GM19395 (cell line): ENCODE data around the gene SMIM32.

ENCODE experiments used
- ATAC-seq: cut with Tn5 transposase; IDR thresholded peaks from one replicate; pipeline ENCODE4 v1.9.1; 2021; ENCODE audit warnings: mild to moderate bottlenecking, moderate library complexity; ENCODE audit not compliant: unreplicated experiment

The SMIM32 gene

GRCh38 chr5:136192526-136193321, at the start of gene SMIM32:
Gene SMIM32 (minus strand): TSS chr5:136193162. CDS start chr5:136192524, 638 bp downstream.
- ATAC-seq: no peak

DNA sequence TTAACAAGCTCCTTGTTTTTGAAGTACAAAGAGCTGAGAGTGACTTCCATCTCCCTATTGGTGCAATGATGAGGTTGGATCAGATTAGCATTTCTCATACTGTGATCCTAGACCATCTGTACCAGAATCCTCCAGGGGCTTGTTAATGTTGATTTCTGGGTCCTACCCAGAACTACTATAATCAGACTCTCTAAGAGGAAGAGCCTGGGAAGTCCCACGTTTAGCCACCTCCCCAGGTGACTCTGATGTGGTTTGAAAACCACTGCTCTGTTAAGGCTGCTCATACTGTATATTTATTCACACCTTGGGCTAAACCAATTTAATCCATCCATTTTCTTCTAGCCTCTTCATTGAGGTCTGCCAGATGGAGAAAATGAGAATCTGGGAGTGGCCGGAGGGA, 49.6 kb upstream of the SMIM32 start:
- peak; percentile 65 for ATAC-seq

DNA sequence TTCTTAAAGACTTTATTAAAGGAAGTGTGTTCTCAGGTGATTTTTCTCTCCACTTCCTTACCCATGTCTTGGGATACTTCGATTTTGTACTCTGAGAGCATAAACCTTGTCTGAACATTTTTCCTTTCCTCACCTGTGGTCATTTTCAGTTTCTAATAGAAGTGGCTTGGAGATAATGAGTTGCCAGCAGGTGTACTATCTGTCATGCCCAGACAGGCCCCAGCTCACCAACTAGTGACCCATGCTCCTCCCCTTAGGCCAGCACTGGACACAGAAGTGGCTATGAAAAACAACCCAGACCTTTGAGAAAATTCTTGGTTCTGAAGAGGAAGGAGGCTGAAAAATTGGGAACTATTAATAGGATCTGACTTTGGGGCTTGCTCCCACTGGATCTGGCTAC, 49.2 kb upstream of the SMIM32 start:
- peak; percentile 46 for ATAC-seq

DNA sequence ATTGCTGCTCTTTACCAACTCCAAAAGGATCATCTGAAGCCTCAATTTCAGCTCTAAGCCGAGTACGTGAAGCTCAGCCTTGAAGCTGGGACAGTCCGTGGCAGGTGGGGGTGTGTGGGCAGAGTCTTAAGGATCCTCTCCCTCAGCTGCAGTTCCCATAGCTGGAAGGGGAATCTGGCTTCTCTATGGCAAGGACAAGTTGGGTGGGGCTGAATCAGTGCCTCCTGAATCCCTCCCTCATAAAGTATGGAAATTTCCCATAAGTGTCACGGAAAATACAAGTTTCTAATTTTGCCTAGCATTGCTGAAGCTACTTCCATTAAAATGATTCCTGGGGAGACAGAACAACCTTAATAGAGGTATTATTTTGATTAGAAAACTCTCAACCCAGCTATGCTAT, 47.9 kb upstream of the SMIM32 start:
- ATAC-seq: no peak

DNA sequence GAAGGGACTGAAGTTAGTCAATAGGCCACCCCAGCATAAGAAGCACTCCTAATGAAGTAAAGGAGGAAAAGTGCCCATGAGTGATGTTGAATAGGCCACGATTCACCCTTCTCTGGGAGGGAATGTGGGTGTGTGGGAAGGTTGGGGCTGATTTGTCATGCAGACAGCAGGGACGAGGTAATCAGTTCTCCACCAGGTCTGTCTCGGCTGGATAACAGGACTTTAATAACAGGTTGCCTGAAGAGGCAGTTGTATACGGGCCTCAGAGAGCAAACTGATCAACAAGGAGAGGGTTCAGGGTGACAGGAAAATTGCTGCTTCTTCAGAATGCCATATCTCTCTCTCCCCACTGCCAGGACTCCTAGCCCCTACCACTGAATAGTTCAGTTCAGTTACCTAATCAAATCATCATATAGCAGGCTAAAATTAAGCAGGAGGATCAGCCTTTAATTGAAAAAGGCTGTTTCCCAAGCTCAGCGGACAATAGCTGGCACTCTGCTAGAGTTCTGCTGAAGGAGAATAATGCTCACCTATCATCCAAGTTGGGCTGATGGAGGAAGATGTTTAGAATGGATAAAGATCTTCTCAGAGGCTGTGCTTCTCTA, 43.6 kb upstream of the SMIM32 start:
- no peak for ATAC-seq

DNA sequence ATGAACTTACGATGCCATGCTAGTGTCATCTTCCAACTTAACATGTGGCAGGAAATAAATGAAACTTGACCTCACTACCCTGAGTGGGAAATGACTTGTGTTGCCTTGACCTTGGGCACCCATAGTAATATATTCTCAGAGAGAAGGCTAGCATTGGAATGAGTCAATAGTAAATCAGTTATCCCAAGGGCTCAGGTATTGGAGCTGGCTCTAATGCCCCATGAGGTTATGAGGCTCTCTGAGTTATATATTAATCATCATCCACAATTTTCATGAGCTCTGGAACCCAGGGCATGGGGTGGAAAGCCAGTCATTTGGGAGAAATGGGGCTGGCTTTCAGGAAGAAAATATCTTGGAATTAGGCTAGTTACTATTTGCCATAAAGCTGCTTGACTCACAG, 42.4 kb upstream of the SMIM32 start:
- ATAC-seq: no peak

GRCh38 chr5:136232316-136232715, 39.4 kb upstream of the SMIM32 start:
- no peak for ATAC-seq

DNA sequence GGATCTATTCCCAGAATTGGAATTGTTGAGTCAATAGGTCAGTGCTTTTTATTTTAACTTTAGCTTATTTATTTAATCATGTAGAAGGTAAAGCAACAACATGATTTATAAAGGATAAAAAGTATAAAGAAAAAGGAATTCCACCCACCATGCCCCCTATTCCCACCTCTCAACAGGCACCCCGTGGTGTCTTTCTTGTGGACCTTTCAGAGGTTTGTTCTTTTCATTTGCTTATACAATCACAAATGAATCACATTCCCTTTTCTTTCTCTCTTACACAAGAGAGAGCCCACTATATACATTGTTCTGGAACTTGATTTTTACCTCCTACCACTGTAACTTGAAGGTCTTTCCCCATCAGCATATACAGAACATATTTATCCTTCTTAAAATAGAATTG, 37.2 kb upstream of the SMIM32 start:
- no peak for ATAC-seq

- no peak for ATAC-seq
These were observed 35.3 kb upstream of the SMIM32 start for GRCh38 chr5:136228136-136228757.

- ATAC-seq: no peak
These were observed 33.4 kb upstream of the SMIM32 start for GRCh38 chr5:136226401-136226800.

DNA sequence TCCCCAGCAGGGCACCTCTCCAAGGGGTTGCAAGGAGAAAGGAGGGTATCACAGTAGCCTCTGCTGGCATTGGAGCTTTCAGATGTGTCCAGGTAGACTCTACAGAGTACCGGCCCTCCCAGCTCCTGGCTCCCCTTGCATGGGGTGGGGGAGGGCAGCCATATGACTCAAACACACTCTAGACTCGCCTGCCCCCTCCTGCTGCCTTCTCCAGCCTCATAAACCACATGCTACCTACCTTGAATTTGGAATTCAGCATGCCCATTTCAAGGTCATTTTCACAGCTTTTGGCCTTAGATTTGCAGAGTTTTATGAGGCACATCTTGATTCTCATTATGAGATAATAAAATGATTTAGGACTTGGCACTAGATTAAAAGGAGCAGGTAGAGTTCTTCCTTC, 32.8 kb upstream of the SMIM32 start:
- no peak for ATAC-seq

DNA sequence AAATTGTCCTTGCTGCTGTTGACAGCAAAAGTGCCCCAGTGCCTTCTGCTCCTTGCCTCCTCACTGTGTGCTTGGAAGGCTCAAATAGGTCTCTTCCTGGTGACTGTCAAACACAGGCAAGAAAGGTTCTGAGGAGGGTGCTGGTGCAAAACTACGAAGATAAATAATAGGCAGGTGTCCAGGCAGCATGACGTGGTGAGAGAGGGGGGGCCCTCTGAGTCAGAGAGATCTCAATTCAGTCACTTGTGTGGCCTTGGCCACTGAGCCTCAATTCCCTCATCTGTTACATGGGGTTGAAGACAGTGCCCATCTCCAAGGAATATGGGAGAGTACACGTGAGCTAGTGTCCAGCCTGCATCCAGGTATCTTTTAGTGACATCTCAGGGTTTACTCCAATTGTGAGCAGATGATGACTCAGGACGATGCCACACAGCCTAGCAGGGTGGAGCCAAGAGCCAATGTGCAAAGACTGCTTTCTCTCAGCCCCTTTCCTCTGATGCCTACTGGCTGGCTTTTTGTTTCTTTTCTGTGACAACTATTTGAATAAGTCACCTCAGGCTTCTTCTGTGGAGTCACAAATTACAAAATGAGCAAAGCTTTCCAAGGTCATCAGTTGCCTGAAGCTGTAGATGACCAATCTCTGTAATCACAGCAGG, 29.7 kb upstream of the SMIM32 start:
- no peak for ATAC-seq

GRCh38 chr5:136221340-136221739, 28.4 kb upstream of the SMIM32 start:
- ATAC-seq: no peak

DNA sequence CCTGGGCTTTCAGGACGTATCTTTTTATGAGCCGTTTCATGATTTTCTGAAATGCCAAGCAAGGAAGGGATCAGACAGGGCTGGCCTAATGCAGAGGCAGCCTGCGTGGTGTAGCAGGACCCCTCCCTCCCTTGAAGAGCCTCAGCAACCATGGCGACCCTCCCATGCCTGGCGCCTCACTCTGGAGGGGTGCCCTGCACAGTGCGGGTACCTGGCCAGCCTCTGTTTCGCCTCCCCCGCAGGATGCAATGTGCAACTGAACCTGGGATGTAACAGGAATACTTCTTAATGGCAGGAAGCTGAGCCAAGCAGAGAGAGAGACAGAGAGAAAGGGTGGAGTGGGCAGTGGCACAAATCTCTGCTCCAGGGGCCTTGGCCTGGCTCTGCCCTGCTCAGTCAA, 23.3 kb upstream of the SMIM32 start:
- ATAC-seq: no peak

GRCh38 chr5:136215812-136216211, 22.9 kb upstream of the SMIM32 start:
- ATAC-seq: no peak

DNA sequence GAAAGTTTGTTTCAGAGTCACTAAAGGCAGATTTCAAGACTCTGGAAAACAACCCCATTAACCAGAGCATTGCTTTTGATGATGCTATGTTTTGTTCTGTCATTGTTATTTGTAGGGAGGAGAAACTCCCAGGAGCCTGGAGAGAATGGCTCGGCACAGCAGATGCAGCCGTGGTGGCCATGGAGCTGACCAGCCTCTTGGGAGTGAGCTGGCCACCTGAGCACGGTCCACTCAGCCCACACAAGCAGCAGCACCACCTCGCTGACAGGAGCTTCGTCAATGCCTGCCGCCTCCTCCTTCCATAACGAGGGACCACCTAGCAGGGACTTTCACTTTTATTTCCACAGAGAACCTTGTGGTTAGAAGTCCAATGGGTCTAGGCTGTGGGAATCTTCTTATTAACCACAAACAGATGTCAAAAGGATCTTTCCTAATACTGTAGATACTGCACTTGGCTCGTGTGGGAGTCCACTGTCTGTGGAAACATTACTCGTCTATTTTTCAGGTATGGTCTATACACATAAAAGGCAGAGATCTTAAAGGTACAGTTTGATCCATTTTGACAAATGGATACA, 21.0 kb upstream of the SMIM32 start:
- no peak for ATAC-seq

- peak; percentile 77 for ATAC-seq
These were observed 19.3 kb upstream of the SMIM32 start for GRCh38 chr5:136212252-136212721.

DNA sequence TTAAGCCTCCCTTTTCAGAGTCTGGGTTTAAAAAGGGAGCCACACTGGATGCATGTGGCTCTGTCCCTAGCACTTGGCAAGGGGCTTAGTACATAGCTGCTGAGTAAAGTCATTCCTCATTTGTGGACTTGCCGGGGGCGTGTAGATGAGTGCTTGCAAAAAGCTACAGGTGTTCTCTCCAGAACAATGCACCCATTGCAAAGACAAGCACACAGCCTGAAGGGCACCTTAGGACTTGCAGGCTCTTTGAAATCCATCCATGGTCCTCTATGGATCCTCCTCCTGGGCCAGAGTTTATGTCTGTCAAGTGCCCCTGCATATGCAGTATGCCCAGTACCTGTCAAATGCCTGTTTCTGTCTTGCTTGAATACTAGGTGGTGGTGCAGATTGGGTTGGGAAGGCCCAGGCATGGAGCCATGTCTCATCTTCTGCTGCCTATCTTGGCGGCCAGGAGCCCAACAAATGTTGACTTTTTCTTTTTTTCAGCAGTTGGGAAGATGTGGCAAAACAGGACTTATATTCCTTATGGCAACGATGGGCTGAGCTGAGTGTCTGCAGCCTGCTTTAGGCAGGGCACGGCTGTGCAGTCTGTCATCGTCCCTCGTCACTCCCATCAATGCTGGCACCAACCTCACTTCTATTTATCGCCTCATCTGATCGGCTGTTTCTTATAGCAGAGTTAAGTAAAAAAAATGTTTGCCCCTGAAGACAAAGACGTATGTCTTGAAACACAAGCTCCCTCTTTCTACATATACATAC, 18.5 kb upstream of the SMIM32 start:
- ATAC-seq: no peak

DNA sequence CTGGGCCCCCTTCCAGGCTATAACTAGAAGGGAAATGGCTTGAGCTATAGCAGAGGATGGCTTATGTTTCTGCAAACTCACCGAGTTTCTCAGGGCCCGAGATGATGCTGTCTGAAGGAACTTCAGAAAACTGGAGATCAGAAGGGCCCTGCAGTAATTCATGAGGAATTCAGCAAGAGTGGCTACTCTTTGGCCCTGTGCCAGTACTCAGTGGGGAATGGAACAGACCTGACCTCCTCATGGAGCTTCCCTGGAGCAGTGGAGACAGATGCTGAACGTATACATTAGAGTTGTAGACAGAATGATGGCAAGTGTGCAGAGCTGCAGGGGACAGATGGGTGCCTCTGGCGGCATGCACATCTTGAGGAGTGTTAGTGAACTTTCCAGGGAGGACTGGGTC, 17.3 kb upstream of the SMIM32 start:
- ATAC-seq: no peak

DNA sequence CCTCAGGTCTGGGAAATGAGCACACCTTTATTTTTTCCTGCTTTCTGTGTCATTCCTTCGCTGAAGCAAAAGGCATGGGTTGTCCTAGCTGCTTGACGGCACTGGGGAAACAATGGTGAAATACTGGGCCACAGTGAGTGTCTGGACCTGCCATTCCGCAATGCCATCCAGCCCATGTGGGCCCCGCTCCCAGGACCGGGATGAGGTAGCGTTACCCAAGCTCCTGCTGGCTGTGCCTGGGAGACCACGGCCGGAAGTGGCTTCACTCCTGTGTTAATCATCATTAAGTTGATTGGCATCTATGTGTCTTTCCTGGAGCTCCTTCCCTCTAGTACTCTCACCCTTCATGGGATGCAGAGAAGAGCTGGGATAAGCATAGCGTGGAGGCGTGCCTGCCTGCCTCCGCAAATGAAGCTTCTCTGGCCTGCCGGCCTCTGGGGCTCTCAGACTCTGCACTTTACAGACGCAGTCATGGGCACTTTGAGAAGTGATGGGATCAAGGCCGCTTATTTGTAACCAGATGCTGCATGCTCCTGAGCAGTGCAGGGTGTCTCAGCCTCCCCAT, 16.5 kb upstream of the SMIM32 start:
- no peak for ATAC-seq
